PFSK-1 (cell line): ENCODE data around the gene KDM4B.

Source experiments
- FOXP2 ChIP-seq: optimal IDR thresholded peaks from 2 replicates; pipeline ENCODE3; 2011; ENCODE audit warnings: borderline replicate concordance, control low read depth, inconsistent platforms; ENCODE audit not compliant: insufficient read depth; ENCODE audit errors: extremely low read length, extremely low read depth
- POLR2AphosphoS5 ChIP-seq: IDR thresholded peaks from 2 replicates; pipeline ENCODE4 v1.6.1; 2012; ENCODE audit warnings: low read depth, mild to moderate bottlenecking, control low read depth, low read length, moderate library complexity
- REST ChIP-seq, 2 experiments: IDR thresholded peaks; 2 replicates each; pipeline versions ENCODE4 v1.6.1 to v1.8.0; 2011 to 2012; ENCODE audit warnings: low read depth in 2 of 2, low read length in 2 of 2, control low read depth in 1 of 2, inconsistent platforms in 1 of 2, mild to moderate bottlenecking in 1 of 2, moderate library complexity in 1 of 2; ENCODE audit not compliant: insufficient read depth in 1 of 2
- SIN3A ChIP-seq: IDR thresholded peaks from 2 replicates; pipeline ENCODE4 v1.6.1; 2012; ENCODE audit warnings: mild to moderate bottlenecking, low read length, moderate library complexity, borderline replicate concordance; ENCODE audit not compliant: insufficient read depth
- TAF1 ChIP-seq: IDR thresholded peaks from 2 replicates; pipeline ENCODE4 v1.6.1; 2012; ENCODE audit warnings: low read length, control low read depth, borderline replicate concordance; ENCODE audit not compliant: insufficient read depth

The KDM4B gene

GRCh38 chr19:5191091-5191490, 222.2 kb downstream of the KDM4B start:
- TF ChIP-seq SIN3A (no peak), REST (IDR thresholded peaks at IDR 0.05; ENCODE audit: insufficient read depth in 1 of 2, low read depth in 2 of 2, low read length in 2 of 2) (no peak), POLR2AphosphoS5 (no peak), TAF1 (no peak), FOXP2 (no peak)

- TF ChIP-seq REST (IDR thresholded peaks at IDR 0.05; ENCODE audit: insufficient read depth in 1 of 2, low read depth in 2 of 2, low read length in 2 of 2) (no peak), FOXP2 (no peak), TAF1 (no peak), SIN3A (no peak), POLR2AphosphoS5 (no peak)
Observed at GRCh38 chr19:5192568-5192967, 223.7 kb downstream of the KDM4B start.

- TF ChIP-seq SIN3A (no peak), POLR2AphosphoS5 (no peak), REST (IDR thresholded peaks at IDR 0.05; ENCODE audit: insufficient read depth in 1 of 2, low read depth in 2 of 2, low read length in 2 of 2) (no peak), TAF1 (no peak), FOXP2 (no peak)
Observed at GRCh38 chr19:5193192-5193591, 224.3 kb downstream of the KDM4B start.

- TF ChIP-seq FOXP2 (no peak), TAF1 (no peak), REST (IDR thresholded peaks at IDR 0.05; ENCODE audit: insufficient read depth in 1 of 2, low read depth in 2 of 2, low read length in 2 of 2) (no peak), POLR2AphosphoS5 (no peak), SIN3A (no peak)
Observed at GRCh38 chr19:5194641-5195040, 225.7 kb downstream of the KDM4B start.

- TF ChIP-seq TAF1 (no peak), REST (IDR thresholded peaks at IDR 0.05; ENCODE audit: insufficient read depth in 1 of 2, low read depth in 2 of 2, low read length in 2 of 2) (no peak), FOXP2 (no peak), POLR2AphosphoS5 (no peak), SIN3A (no peak)
Observed at GRCh38 chr19:5196832-5197231, 227.9 kb downstream of the KDM4B start.
